ENCODE results near the gene CIC. TPM values are rescaled to one million over a fixed set of nuclear protein-coding genes. Genes with fewer than 3 reads are reported as not detected.

Gene CIC
- total RNA-seq, 1 experiment from 2014 or later: 28.6 TPM

DNA sequence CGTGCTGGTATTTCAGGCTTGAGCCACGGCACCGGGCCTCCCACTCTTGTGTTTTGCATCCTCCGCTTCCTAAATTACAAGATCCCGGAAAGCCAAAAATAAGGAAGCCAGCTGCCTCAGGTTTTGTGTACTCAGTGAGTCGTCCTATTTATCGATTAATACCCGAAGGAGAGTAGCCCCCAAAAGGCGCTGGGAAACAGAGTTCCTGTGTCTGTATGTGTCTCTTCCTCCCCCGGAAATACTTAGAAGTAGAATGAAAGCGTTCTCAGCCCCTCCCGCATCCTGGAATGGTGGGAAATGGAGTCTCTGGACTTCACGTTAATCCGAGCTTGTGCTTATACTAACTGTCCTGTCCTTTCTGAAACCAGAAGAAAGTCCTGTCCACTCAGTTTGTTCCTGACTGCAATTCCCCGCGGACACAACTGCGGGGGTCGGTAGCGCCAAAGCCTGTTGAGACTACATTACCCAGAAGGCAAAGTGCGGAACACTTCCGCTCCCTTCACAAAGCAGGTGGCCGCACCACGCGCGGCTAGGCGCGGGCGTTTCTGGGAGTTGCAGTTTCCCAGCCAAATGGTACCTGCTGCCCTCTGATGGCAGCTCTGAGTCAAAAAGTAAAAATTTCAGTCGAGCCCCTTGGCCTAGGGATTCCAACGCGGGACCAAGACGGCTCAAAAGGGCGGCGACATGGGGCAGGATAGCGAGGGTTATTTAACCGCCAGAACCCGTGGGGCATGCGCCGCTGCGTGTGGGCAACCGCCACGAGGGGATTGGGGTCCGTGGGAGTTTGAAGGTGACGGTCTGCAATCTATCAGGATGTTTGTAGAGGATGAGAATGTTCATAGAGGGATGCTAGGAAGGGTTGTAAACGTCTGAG, 24.5 kb upstream of the CIC start:
- DNase-seq (ENCODE audit: low read depth): peak; percentile 94

DNA sequence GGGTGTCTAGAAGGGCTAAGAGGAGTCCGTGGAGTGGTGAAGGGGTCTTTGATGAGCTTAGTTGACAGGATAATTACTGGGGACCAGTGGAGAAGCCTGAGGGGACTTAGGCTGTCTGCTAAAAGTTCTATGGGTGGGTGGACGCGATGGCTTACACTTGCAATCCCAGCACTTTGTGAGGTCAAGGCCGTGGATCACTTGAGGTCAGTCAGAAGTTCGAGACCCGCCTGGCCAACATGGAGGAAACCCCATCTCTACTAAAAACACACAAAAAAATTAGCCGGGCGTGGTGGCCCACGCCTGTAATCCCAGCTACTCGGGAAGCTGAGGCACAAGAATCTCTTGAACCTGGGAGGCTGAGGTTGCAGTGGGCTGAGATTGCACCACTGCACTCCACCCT, 23.8 kb upstream of the CIC start:
- no peak for DNase-seq (ENCODE audit: low read depth)

DNA sequence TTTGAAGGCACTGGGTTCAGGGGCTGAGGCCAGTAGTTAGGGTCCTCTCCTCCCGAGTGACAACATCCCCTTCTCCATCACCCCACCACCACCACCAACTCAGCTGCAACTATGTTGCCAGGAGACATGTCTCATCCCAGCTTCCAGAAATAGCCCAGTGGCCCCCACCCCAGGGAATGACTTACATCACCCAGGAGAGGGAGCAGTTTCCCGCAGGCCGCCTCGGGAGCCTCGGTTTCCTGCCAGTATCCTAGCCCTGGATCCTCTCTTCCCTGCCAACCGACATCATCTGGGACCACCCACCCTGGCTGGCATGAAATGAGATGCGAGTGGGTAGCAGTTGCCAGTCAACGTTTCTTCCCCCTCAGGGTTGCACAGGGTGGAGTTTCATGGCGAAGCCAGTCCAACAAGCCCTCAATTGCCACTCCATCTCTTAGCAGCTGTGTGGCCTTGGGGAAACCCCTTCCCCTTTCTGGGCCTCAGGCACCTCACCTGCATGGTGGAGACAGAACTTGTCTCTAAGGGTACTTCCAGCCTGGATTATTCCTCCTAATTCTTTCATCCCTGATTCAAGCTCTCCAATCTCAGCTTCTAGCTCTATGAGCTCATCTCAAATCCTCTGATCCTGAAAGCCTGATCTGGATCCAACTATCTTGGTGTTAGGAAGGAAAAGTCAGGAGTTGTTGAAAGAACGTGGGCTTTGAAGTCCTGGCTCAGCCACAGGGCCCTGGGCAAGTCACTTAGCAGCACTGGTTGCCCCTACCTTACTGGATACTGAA, 22.7 kb upstream of the CIC start:
- peak; percentile 74 for DNase-seq (ENCODE audit: low read depth)

DNA sequence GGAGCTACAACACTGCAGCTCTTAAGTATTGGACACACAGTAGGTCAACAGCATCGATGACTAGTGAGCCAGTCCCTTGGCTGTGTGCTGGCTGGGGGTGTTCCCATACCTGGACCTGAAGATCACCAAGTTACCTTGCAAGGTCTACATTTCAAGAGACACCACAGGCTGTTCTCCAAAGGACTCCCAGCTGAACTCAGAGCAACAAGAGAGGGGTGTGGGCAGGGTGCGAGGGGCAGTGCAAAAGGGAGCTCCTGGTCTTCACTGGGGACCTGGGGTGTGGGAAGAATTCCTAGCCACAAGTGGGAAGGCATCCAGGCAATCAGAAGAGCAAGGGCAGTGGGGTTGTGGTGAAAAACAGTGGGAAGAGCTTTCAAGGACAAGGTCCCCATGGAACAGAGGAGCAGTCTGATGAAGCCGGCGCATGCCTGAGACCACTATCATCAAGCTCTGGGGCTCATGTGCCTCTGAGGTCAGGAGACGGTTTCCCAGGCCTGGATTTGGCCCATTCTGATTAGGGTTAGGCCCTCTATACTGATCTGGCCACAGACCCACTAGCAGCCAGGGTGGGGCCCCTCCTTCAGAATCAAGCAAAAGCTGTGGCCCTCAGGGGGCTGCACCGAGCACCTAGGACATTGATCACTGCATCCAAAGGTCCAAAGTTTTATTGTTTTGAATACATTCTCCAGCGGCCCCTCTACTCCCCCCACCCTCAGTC, 22.0 kb upstream of the CIC start:
- peak; percentile 28 for DNase-seq (ENCODE audit: low read depth)

DNA sequence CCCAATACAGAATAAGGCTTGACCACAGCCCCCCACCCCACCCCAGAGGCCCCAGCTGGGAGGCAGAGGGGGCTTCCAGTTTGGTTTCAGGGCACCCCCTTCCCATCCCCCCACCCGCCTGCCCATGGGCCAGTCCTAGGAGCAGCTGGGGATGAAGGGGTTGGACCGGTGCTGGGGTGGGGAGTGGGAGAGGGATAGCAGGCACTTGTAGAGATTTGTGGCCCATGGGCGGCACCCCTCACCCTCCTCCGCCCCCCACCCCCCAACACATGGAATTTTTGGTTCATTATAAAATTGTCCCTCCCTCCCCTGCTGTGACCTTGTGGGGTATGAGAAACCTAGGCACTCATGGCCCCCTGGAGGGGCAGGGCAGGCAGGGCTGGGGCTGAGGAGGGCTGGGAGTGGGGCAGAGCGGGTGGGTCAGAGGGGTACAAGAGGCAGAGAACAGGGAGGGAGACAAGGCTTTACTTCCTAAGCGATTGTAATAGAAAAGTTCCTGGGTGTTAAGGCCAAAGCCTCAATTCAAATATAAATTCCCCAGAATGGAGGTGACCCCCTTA, 21.3 kb upstream of the CIC start:
- no peak for DNase-seq (ENCODE audit: low read depth)

DNA sequence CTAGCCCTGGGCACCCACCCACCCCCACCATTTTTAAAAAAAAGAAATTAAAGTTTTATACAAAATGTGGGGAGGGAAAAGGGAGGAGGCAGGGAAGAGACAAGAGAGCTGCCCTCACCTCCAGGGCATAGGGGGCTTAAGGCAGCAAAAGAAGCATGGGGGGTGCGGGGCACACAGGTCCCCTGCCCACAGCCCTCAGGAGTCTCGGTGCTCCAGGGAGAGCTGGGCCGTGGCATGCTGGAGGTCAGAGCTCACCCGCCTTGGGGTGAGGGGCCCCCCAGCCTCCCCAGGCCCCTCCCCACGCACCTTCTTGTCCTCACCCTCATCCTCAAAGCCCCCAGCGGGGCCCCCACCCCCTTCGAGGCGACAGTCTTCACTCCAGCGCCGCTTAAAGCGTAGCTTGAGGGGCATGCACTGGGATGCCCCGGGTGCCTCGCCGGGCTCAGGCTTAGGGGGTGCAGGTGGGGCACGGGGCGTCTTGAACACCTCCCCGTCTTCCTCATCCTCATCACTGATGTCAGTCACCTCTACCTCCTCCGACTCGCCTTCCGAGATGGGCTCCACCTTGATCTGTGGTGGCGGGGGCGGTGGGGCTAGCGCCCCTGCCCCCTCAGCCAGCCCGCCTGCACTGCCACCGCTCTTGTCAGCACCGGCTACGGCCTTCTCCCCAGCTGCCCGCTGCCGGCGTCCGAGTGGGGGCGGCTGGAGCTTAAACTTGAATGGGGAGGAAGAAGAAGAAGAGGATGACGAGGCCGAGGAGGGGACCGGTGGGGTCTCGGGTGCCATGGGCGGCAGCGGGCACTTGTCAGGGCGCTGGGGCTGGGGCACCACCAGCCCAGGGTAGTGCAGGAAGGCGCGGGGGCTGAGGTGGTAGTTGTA, 20.5 kb upstream of the CIC start:
- no peak for DNase-seq (ENCODE audit: low read depth)

DNA sequence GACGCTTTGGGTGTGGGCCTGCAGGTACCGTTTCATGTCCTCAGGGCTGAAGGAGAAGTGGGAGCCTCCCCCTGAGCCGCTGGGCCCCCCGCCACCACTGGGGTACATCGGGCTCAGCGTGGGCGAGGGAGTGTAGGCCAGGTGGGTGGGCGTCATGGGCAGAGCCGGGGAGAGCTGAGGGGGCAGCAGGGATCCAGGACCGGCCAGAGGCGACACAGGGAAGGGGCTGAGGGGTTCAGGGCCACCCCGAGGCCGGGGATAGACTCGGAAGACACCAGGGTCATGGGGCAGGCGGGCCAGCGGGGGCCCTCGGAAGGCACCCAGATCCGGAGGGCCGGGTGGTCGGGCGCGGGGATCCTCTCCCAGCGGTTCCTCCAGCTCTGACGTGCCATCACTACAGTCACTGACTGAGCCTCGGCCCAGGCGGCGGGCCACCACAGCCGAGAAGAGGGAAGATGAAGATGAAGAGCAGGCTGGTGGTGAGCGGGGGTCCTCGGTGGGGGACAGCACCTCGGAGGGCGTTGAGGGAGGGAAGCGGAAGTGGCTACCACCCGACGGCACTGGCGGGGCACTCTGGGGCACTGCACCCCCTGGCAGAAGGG, 19.8 kb upstream of the CIC start:
- no peak for DNase-seq (ENCODE audit: low read depth)

DNA sequence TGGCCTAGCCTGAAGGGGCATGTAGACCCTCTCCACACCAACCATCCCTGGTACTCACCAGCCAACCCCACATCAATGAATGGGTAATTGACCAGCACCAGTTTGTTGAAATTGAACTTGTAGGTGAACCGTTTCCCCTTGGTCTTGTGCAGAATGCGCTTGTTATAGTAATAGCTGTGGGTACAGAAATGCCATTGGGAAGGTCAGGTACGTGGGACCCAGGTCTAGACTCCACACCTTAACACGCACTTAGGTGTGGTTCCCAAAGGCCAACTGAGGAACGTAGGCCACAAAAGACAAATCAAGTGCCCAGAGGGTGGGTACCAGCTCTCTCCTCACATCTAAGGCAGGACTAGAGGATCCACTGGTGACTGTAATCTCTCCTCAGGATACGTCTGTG, 19.3 kb upstream of the CIC start:
- DNase-seq (ENCODE audit: low read depth): no peak

DNA sequence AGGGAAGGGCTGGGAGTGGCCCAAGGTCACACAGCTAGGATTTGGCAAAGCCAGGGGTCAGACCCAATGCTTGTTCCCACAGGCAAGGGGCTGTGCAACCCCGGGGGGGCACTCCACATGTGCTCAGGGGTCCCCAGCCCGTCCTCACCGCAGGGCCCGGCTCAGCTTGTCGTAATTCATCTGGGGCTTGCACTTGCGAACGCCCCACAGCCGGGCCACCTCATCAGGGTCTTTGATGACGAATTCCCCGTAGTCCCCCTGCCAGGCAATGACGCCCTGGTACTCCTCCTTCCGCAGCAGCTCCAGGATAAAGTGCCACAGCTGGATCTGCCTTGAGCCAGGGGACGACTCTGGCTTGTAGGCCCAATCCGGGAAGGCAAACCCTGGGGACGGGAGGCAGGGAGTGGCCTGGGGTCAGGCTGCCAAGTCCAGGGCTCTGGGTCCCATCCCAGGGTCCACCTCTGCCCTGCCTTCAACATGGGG, 18.8 kb upstream of the CIC start:
- no peak for DNase-seq (ENCODE audit: low read depth)

DNA sequence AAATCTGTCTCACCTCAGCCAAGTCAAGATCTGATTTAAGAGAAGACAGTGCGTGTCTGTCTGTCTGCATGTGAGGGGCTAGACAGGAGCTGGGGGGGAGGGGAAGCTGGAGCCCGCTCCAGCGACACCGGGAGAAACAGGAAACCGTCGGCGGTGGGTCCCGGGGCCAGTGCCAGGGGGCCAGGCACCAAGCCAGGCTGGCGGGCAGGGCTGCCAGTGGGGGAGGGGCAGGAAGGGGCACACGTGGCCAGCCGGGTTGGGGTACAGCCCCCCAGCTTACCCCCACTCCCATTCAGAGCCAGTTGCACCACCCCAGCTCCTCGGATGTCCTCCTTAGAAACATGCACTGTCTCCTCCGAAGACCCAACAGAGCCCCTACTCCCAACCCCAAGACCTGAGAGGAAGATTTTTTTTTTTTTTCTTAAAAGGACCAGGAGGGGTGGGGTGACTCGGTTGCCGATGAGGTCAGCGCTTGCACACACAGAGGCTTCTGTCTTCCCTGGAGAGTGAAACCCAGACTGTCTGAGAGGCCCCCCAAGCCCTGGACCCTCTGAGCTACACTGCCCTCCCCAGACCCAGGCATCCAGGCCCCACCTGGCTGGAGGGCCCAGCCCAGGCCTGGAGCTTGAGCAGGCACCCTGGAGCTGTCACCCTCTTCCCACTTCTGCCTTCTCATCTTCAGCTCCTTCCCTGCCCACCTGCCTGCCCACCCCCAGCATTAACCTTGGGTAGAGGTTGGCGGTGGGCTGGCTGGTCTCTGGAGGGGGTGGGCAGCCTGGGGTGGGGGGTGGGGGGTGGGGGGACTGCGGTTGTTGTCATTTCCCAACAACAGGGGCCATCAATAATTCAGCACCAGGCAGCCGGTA, 18.2 kb upstream of the CIC start:
- DNase-seq (ENCODE audit: low read depth): no peak

DNA sequence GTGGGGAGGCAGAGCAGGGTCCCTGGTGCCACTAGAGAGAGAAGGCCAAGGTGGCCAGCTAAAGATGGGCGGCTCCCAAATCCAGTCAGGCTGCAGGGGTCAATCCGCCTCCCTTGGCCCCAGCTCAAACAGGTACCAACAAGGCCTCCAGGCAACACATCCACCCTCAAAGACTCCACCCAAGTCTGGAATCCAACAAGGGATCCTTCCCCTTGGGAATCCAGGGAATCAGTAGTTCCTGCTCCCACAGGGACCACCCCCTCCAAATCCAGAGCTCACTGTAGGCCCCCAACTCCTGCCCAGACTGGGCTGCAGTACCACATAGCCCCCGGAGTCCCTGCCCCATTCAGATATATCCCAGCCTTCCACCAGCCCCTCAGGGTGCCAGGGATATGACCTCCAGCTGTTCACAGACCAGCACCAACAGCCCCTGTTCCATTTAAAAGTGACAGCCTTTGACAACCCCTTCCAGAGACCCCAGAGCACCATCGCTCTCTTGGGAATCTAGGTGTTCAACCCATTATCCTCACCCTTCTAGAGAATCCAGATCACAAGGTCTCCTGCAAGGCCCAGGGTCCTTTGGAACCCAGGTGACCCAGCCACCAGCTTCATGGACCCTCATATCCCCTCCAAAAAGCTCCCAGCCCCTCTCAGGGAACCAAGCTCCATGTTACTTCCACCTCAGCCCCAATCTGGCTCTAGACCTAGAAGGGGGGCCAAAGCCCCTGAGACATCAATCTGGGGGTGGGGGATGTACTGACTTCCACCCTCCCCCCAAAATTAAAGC, 17.3 kb upstream of the CIC start:
- no peak for DNase-seq (ENCODE audit: low read depth)

DNA sequence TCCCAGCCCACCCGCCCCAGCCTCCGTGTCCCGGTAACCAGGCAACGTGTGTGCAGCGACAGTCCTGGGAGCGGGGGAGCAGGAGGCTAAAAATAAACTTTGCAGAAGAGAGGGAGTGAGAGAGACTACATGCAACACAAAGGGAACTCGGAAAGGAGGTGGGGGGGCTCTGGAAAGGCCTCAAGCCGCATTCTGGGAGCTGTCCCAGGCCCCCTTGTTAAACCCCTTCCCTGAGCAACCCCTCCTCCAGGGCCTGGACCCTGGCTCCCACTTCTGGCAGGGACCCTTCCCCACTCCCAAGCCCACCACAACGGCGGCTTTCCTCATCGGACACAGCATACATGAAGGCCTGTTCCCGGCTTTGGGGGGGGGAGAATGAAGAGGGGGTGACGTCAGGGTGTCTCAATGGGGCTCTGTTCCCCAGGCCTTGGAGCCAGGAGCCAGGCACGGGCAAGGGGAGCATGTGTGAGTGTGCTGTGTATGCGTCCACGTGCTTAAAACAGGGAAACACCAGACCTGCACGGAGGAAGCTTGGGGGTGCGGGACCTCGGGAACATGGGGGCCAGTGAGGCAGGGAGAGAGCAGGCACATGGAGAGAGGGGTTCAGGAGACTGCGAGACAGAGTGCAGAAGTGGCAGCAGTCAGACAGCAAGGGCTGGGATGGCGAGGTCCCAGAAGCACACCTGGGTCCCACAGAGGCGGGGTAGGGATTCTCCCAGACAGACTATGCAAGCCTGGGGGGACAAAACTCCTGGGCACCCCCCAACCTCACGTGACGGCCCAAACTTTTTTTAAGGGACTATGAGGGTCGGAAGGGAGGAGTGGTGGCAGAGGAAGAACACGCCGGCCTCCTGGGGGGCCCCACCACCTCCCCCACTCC, 16.4 kb upstream of the CIC start:
- DNase-seq (ENCODE audit: low read depth): peak; percentile 50

DNA sequence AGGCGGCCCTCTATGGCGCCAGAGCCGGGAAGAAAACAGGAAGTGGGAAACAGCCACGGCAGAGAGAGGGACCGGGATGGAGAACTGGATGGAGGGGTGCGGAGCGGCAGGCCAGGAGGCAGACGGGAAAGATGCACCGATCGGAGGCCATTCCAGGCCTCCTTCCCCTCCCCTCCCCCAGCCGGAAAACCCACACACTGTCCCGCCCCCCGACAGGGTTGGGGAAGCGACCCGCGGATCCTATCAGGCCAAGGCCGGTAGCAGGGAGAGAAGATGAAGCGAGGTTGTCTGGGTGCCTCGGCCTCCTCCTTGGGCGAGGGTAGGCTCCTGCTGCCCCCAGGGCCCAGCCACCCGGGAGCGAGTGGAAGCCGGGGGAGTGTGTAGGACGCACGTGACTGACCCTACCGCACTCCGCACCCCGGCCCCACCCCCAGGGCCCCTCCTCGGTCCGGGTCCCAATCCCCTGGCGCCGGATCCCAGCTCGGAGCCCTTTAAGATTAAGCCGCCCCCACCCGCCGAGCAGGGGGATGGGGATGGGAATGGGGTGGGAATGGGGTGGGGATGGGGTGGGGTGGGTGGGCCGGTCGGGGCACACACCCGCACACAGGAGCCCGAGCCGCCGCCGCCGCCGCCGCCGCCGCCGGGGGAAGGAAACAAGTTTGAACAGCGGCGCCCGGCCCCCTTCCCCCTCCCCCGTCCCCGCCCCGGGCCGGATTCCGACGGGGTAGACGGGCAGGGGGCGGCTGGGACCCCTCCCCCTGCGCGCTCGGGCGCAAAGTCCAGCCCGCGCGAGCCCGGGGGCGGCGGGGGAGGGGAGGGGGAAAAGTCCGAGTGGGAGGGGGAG, 15.6 kb upstream of the CIC start:
- peak; percentile 53 for DNase-seq (ENCODE audit: low read depth)

DNA sequence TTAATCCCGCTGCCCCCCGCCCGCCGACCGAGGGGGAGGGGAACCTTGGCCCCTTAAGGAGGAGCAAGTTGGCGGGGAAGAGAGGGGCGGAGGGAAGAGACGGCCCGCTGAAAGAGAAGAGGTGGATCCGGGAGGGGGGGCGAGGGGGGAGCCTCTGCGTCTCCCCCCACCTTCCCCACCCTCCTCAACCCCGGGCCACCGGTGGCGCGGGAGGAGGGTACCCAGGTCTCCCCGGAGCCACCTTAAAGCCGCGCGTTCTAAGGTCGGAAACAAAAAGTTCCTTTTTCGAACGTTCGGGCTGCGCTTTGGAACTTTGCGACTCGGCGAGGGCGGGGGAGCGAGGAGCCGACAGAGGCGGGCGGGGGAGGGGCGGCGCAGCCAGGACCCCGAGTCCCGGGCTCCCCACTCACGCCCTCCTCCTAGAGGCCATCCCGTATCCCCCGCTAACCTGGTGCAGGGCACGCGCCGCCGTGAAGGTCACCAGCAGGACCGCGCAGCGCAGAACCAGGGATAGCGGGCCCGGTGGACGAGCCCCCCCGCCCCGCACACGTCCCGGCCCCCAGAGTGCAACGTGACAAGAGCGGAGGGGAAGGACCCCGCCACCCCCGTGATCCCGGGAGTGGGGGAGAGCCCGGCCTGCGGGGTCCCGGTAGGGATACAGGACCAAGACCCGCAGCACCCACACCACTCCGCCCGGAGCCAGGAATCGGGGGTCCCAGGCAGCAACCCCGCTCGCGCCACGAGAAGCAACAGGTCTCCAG, 14.8 kb upstream of the CIC start:
- DNase-seq (ENCODE audit: low read depth): peak; percentile 55

DNA sequence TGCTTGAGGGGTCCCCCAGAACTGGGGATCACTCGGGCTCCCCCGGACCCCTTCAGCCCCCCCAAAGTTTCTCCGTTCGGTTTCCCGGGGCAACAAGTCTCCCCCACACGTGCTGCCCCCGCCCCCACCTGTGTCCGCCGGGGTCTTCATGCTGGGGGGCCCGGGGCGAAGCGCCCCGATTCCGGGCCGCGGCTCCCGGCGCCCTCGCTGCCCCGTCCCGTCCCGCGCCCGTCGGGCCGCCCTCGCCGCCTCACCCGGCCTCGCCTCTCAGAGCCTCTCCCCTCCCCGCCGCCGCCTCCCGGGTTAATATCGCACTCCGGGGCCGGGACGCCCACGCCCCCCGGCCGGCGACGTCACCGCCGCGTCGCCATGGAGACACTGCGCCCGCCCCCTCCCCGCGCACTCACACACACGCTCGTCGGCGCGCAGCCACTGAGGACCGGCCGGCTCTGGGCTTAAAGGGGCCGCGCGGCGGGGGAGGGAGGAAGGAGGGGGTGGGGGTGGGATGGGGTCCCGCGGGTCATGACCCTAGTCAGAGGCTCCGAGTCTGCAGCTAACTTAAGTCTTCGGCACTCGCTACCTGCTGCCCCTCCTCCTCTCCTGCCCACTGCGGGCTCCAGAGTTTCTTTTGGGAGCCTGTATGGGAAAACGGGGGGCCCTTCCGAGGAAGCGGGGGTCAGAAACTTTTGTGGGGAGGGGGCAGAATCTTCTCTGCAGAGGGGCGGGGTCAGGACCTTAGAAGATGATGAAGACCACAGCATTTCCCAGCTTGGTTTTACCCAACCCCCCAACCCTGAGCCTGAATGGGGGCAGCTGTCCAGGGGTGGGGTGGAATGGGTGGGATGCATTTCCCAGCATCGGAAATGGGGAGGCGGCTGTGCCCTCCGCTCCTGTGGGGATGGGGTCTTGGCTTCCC, 13.9 kb upstream of the CIC start, which contains the start of gene ERF:
Gene ERF, minus strand, starts transcription at position 279 of the 916 bp plus-strand sequence. Its CDS starts 129 bp downstream, at position 150.
- DNase-seq (ENCODE audit: low read depth): peak; percentile 87
